Measurements from ENCODE around the gene GYS2. TPM values are rescaled to one million over a fixed set of nuclear protein-coding genes. Genes with fewer than 3 reads are reported as not detected.

GYS2 gene
- total RNA-seq, 1 donor from 2014 or later: 0.98 TPM

GRCh38 chr12:21566223-21566906 lies 38.3 kb downstream of the GYS2 start:
- Histone ChIP-seq H3K4me3 (no peak overlapping the region), H3K27me3 (no peaks in the 10 kb centered on the region), H3K36me3 (no peaks in the 10 kb centered on the region), H3K9me3 (no peaks in the 10 kb centered on the region), H3K4me1 (no peaks in the 10 kb centered on the region), H3K27ac (no peak overlapping the region)
- TF ChIP-seq POLR2AphosphoS5 (IDR thresholded peaks at IDR 0.05; ENCODE audit: insufficient read depth in 1 of 2, low read depth in 1 of 2) (no peak), POLR2A (IDR thresholded peaks at IDR 0.05) (no peak)
- TF ChIP-seq, protein P1, sequence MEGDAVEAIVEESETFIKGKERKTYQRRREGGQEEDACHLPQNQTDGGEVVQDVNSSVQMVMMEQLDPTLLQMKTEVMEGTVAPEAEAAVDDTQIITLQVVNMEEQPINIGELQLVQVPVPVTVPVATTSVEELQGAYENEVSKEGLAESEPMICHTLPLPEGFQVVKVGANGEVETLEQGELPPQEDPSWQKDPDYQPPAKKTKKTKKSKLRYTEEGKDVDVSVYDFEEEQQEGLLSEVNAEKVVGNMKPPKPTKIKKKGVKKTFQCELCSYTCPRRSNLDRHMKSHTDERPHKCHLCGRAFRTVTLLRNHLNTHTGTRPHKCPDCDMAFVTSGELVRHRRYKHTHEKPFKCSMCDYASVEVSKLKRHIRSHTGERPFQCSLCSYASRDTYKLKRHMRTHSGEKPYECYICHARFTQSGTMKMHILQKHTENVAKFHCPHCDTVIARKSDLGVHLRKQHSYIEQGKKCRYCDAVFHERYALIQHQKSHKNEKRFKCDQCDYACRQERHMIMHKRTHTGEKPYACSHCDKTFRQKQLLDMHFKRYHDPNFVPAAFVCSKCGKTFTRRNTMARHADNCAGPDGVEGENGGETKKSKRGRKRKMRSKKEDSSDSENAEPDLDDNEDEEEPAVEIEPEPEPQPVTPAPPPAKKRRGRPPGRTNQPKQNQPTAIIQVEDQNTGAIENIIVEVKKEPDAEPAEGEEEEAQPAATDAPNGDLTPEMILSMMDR (IDR thresholded peaks at IDR 0.05): no peak
- intact Hi-C loops (cut with DNase I): no loop called here
- no peak for DNase-seq (ENCODE audit: extremely low spot score in 2 of 2)

DNA sequence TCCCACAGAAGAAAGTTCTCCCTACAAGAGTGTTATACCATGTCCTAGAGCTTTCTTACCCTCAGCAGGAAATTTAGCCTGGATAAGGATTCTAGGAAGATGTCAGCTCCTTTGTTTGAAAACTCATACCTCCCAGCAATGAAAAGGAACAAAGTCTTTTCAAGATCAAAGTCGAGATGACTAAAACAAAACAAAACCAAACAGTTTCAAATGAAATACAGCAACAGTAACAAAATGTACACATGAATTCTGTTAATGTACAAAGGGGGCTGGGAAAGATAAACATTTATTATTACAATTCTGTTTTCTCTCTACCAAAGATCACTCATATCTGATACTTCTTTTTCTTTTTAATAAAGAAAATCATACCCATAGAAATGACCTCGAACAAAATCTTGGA lies 41.8 kb downstream of the GYS2 start:
- intact Hi-C loops (cut with DNase I): no loop called here
- H3K36me3 ChIP-seq: no peaks in the 10 kb centered on the region
- H3K4me1 ChIP-seq: no peaks in the 10 kb centered on the region
- no peak for DNase-seq (ENCODE audit: extremely low spot score in 2 of 2)
- H3K9me3 ChIP-seq: no peaks in the 10 kb centered on the region
- H3K27me3 ChIP-seq: no peaks in the 10 kb centered on the region
- TF ChIP-seq POLR2A (IDR thresholded peaks at IDR 0.05) (no peak), POLR2AphosphoS5 (IDR thresholded peaks at IDR 0.05; ENCODE audit: insufficient read depth in 1 of 2, low read depth in 1 of 2) (no peak)
- TF ChIP-seq, protein P1 (IDR thresholded peaks at IDR 0.05): no peak
- no peak overlapping the region for H3K27ac ChIP-seq
- no peak overlapping the region for H3K4me3 ChIP-seq

GRCh38 chr12:21561158-21561557 lies 43.5 kb downstream of the GYS2 start:
- TF ChIP-seq POLR2A (IDR thresholded peaks at IDR 0.05): no peak
- TF ChIP-seq, protein P1 (IDR thresholded peaks at IDR 0.05): no peak
- no peak for TF ChIP-seq POLR2AphosphoS5 (IDR thresholded peaks at IDR 0.05; ENCODE audit: insufficient read depth in 1 of 2, low read depth in 1 of 2)
- intact Hi-C loops (cut with DNase I): no loop called here
- no peaks in the 10 kb centered on the region for H3K4me1 ChIP-seq

DNA sequence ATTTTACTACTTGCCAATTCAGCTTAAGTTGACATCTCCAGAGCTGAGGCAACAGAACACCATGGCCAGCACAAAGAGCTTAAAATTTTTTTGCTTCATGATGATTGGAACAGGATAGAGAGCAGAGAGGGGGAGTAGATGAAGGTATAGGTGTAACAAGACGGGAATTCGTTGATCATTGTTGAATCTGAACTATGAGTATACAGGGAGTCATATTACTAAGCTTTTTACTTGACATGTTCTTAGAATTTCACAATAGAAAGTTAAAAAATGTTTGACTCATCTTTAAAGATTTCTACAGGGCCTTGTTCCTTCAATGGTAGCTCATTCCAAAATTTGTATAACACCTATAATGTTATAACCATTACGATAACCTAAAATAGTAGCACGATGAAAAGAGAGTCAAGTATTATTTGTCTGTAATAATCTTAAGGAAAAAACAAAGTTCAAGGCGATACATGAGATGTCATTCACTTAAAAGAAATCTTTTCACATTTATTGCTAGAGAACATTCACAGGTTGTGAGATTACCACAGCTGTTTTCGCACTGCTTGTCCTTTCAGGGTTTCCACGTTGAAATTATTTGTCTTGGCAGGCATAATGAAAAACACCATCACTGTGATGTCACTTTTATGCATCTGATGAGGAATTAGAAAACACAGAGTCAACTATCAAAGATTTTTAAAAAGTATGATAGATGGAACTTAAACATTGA lies 44.6 kb downstream of the GYS2 start:
- no peaks in the 10 kb centered on the region for H3K27me3 ChIP-seq
- DNase-seq (ENCODE audit: extremely low spot score in 2 of 2): no peak
- no peak overlapping the region for H3K4me3 ChIP-seq
- TF ChIP-seq POLR2A (IDR thresholded peaks at IDR 0.05) (no peak), POLR2AphosphoS5 (IDR thresholded peaks at IDR 0.05; ENCODE audit: insufficient read depth in 1 of 2, low read depth in 1 of 2) (no peak)
- TF ChIP-seq, protein P1 (IDR thresholded peaks at IDR 0.05): no peak
- H3K36me3 ChIP-seq: no peaks in the 10 kb centered on the region
- intact Hi-C loops (cut with DNase I): no loop called here
- no peaks in the 10 kb centered on the region for H3K9me3 ChIP-seq
- no peaks in the 10 kb centered on the region for H3K4me1 ChIP-seq
- H3K27ac ChIP-seq: no peak overlapping the region

More at GRCh38 chr12:21561158-21561557, 43.5 kb downstream of the GYS2 start:
- H3K27ac ChIP-seq: no peak overlapping the region
- H3K36me3 ChIP-seq: no peaks in the 10 kb centered on the region
- no peak overlapping the region for H3K4me3 ChIP-seq
- no peak for DNase-seq (ENCODE audit: extremely low spot score in 2 of 2)
- H3K27me3 ChIP-seq: no peaks in the 10 kb centered on the region
- H3K9me3 ChIP-seq: no peaks in the 10 kb centered on the region
